ENCODE results near the gene VEPH1.

- no peak for TF ChIP-seq POLR2A (IDR thresholded peaks at IDR 0.05)
- no peak for TF ChIP-seq CTCF (IDR thresholded peaks at IDR 0.05)
Observed at GRCh38 chr3:157540656-157541055, 37.4 kb upstream of the VEPH1 start.

Data from lower leg skin (tissue), 3 donors.